ENCODE measurements around the gene MZF1. TPM values are rescaled to one million over a fixed set of nuclear protein-coding genes. Genes with fewer than 3 reads are reported as not detected.
A peak's percentile ranks its signal among the peaks of the same experiment; 100 is the strongest.

Gene MZF1
- total RNA-seq, 1 experiment from 2014 or later = 20.3 TPM

DNA sequence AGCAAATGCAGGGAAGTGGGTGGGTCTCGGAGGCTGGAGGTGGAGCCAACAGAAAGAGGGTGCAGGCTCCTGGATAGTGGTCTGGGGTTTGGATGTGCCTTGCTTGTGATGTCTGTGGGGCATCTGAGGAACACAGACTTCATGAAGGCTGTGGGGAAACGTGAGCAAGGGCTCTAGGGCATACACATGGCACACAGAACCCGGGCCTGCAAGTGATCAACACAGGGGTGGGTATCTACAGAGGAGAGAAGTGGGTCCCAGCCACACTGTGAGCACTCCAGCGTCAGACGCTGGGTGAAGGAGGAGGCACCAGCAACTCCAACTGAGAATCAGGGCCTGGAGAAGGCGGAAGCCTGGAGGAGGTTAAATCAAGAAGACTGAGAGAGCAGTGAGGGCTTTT is 9.3 kb downstream of the MZF1 start:
- Histone ChIP-seq H3K27ac (ENCODE audit: low read depth, low read length, poor library complexity, severe bottlenecking) (no peak overlapping the region), H3K4me3 (ENCODE audit: low read depth, low read length, poor library complexity, severe bottlenecking) (no peak overlapping the region)
- POLR2A ChIA-PET (ENCODE audit: low non-redundant PET) = no interaction called here

DNA sequence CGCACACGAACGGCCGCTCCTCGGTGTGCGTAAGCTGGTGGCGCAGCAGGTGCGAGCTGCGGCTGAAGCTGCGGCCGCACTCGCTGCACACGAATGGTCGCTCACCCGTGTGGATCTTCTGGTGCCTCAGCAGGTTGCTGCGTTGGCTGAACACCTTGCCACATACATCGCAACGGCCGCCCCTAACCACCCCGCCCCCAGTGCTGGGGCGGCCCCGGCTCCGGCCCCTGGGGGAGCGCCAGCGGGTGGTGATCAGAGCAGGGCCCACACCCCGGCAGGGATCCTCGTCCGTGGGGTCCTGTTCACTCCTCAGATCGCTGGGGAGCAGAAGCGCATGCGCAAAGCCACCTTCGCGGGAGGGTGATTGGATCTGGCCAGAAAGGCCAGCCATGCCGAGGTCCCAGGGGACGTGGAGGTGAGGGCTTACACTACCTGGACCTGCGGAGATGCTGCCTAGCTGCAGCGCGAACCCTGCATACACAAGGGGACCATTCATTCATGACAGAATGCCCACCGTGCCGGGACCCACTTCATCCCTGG is 10.0 kb downstream of the MZF1 start:
- intact Hi-C loops (cut with micrococcal nuclease; ENCODE audit: unreplicated experiment) = no loop called here
- H3K9me3 ChIP-seq (ENCODE audit: low read depth, low read length, poor library complexity, severe bottlenecking) = no peaks in the 10 kb centered on the region
- H3K4me1 ChIP-seq (ENCODE audit: insufficient read depth, low read length, poor library complexity, severe bottlenecking) = peaks cover 16% of the 10 kb centered on the region
- CTCF ChIA-PET = no interaction called here
- peak; percentile 33 for DNase-seq (ENCODE audit: low spot score)
- peak overlapping the region; percentile 43 for H3K4me3 ChIP-seq (ENCODE audit: low read depth, low read length, poor library complexity, severe bottlenecking)
- H3K27me3 ChIP-seq (replicated peaks; ENCODE audit: insufficient read depth, low read depth, low read length, poor library complexity) = no peaks in the 10 kb centered on the region
- BruUV-seq (replicated peaks) = no TSS peak
- H3K36me3 ChIP-seq (ENCODE audit: insufficient read depth, low read length, poor library complexity, severe bottlenecking) = no peaks in the 10 kb centered on the region
- no peak overlapping the region for H3K27ac ChIP-seq (ENCODE audit: low read depth, low read length, poor library complexity, severe bottlenecking)
- POLR2A ChIA-PET (ENCODE audit: low non-redundant PET) = no interaction called here
- TF ChIP-seq, protein P1, sequence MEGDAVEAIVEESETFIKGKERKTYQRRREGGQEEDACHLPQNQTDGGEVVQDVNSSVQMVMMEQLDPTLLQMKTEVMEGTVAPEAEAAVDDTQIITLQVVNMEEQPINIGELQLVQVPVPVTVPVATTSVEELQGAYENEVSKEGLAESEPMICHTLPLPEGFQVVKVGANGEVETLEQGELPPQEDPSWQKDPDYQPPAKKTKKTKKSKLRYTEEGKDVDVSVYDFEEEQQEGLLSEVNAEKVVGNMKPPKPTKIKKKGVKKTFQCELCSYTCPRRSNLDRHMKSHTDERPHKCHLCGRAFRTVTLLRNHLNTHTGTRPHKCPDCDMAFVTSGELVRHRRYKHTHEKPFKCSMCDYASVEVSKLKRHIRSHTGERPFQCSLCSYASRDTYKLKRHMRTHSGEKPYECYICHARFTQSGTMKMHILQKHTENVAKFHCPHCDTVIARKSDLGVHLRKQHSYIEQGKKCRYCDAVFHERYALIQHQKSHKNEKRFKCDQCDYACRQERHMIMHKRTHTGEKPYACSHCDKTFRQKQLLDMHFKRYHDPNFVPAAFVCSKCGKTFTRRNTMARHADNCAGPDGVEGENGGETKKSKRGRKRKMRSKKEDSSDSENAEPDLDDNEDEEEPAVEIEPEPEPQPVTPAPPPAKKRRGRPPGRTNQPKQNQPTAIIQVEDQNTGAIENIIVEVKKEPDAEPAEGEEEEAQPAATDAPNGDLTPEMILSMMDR (conservative IDR thresholded peaks at IDR 0.05; ENCODE audit: low read depth, low read length) = no peak
- no peak for TF ChIP-seq EZH2 (IDR thresholded peaks at IDR 0.05; ENCODE audit: borderline replicate concordance, low read depth, low read length, poor library complexity, severe bottlenecking)

More for the DNA sequence above, 9.3 kb downstream of the MZF1 start:
- TF ChIP-seq, protein P1 (conservative IDR thresholded peaks at IDR 0.05; ENCODE audit: low read depth, low read length) = no peak
- no peak for TF ChIP-seq EZH2 (IDR thresholded peaks at IDR 0.05; ENCODE audit: borderline replicate concordance, low read depth, low read length, poor library complexity, severe bottlenecking)
- BruUV-seq (replicated peaks) = no TSS peak
- no peaks in the 10 kb centered on the region for H3K36me3 ChIP-seq (ENCODE audit: insufficient read depth, low read length, poor library complexity, severe bottlenecking)
- no peaks in the 10 kb centered on the region for H3K27me3 ChIP-seq (replicated peaks; ENCODE audit: insufficient read depth, low read depth, low read length, poor library complexity)
- CTCF ChIA-PET = no interaction called here
- no peak for DNase-seq (ENCODE audit: low spot score)
- peaks cover 16% of the 10 kb centered on the region for H3K4me1 ChIP-seq (ENCODE audit: insufficient read depth, low read length, poor library complexity, severe bottlenecking)
- intact Hi-C loops (cut with micrococcal nuclease; ENCODE audit: unreplicated experiment) = no loop called here
- no peaks in the 10 kb centered on the region for H3K9me3 ChIP-seq (ENCODE audit: low read depth, low read length, poor library complexity, severe bottlenecking)

GRCh38 chr19:58562122-58563033 is 10.8 kb downstream of the MZF1 start:
- no TSS peak for BruUV-seq (replicated peaks)
- Histone ChIP-seq H3K9me3 (ENCODE audit: low read depth, low read length, poor library complexity, severe bottlenecking) (no peaks in the 10 kb centered on the region), H3K4me1 (ENCODE audit: insufficient read depth, low read length, poor library complexity, severe bottlenecking) (peaks cover 16% of the 10 kb centered on the region), H3K36me3 (ENCODE audit: insufficient read depth, low read length, poor library complexity, severe bottlenecking) (no peaks in the 10 kb centered on the region), H3K4me3 (ENCODE audit: low read depth, low read length, poor library complexity, severe bottlenecking) (peak overlapping the region; percentile 43), H3K27me3 (replicated peaks; ENCODE audit: insufficient read depth, low read depth, low read length, poor library complexity) (no peaks in the 10 kb centered on the region), H3K27ac (ENCODE audit: low read depth, low read length, poor library complexity, severe bottlenecking) (no peak overlapping the region)
- ChIA-PET POLR2A (ENCODE audit: low non-redundant PET) (no interaction called here), CTCF (no interaction called here)
- intact Hi-C loops (cut with micrococcal nuclease; ENCODE audit: unreplicated experiment) = no loop called here
- TF ChIP-seq EZH2 (IDR thresholded peaks at IDR 0.05; ENCODE audit: borderline replicate concordance, low read depth, low read length, poor library complexity, severe bottlenecking) = no peak
- TF ChIP-seq, protein P1 (conservative IDR thresholded peaks at IDR 0.05; ENCODE audit: low read depth, low read length) = no peak
- DNase-seq (ENCODE audit: low spot score) = peak; percentile 51
